Testis (tissue), 3 donors: ENCODE measurements around the gene ZNF575. TPM values are rescaled to one million over a fixed set of nuclear protein-coding genes. Genes with fewer than 3 reads are reported as not detected.

ENCODE experiments used
- DNase-seq: peaks from one replicate; pipeline ENCODE4 v3.0.0-alpha.2; 2019
- H3K27ac ChIP-seq, 2 donors: fragments of 200-600 bp; sonication (generic); one replicate each; pipeline ENCODE4 v1.5.1; 2019
- H3K27me3 ChIP-seq: fragments of 200-600 bp; sonication (generic); one replicate; pipeline ENCODE4 v1.5.1; 2019
- H3K36me3 ChIP-seq: fragments of 200-600 bp; sonication (generic); one replicate; pipeline ENCODE4 v1.5.1; 2017; ENCODE audit warnings: low read depth; ENCODE audit errors: missing control alignments
- H3K4me1 ChIP-seq: fragments of 200-600 bp; sonication (generic); one replicate; pipeline ENCODE4 v1.5.1; 2019
- H3K4me3 ChIP-seq, 2 donors: fragments of 200-600 bp; sonication (generic); one replicate each; pipeline ENCODE4 v1.5.1; 2017 to 2019
- H3K9me3 ChIP-seq: fragments of 200-600 bp; sonication (generic); one replicate; pipeline ENCODE4 v1.5.1; 2017
- POLR2A ChIP-seq: fragments of 450-650 bp; IDR thresholded peaks from one replicate; pipeline ENCODE4 v1.6.1; 2017; ENCODE audit warnings: antibody characterized with exemption, mild to moderate bottlenecking, moderate library complexity
- WGBS, 2 donors: methylation state at CpG; one replicate each; pipeline ENCODE4 v1.1.5; 2018; 5-methylcytosine and 5-hydroxymethylcytosine counted together
- intact Hi-C: fragments of 100-400 bp; cut with DNase I; formaldehyde crosslinking; loops from one replicate; pipeline ENCODE4 v1.15.1; 2023; ENCODE audit warnings: low total_unique reads
- polyA plus RNA-seq: library from polyadenylated mRNA; stranded (reverse); fragments of 350-450 nt; fragmentation: Illumina TruSeq; extraction: RNeasy Lipid Tissue Mini Kit (QIAGEN cat#74804); gene quantifications from one replicate; pipeline ENCODE4 v1.2.3, GENCODE V29; 2014; ENCODE audit warnings: low read depth, low replicate concordance; ENCODE audit not compliant: insufficient read depth
- total RNA-seq, 2 donors: library from RNA; depleted of rRNA; stranded (reverse); fragments of >200 nt; gene quantifications; one replicate each; pipeline ENCODE4 v1.2.3, GENCODE V29; 2016
- TF ChIP-seq, protein P1 (sequence below), 3 experiments: fragments of 450-650 bp in 2 of 3; fragments of 200-600 bp in 1 of 3; sonication (generic) in 1 of 3; IDR thresholded peaks; one replicate each; pipeline ENCODE4 v1.5.1; 2016 to 2019; ENCODE audit warnings: antibody characterized with exemption in 3 of 3, mild to moderate bottlenecking in 2 of 3, moderate library complexity in 1 of 3

ZNF575 gene
- total and polyA plus RNA-seq, 3 donors from 2014 or later = 1.1 to 2.4 (median 1.7) TPM

DNA sequence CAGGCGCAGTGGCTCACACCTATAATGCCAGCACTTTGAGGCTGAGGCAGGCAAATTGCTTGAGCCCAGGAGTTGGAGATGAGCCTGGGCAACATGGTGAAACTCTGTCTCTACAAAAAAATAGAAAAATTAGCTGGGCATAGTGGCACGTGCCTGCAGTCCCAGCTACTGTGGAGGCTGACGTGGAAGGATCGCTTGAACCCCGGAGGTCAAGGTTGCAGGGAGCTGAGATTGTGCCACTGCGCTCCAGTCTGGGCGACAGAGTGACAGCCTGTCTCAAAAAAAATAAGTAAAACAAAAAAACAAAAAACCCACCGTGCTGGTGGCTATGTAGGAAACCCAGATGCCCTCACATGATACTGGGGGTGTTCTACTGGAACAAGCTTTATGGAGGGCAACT lies 44.8 kb upstream of the ZNF575 start:
- Histone ChIP-seq H3K9me3 (no peaks in the 10 kb centered on the region), H3K27me3 (no peaks in the 10 kb centered on the region), H3K36me3 (no peaks in the 10 kb centered on the region), H3K4me3 (no peak overlapping the region), H3K27ac (no peak overlapping the region), H3K4me1 (no peaks in the 10 kb centered on the region)
- no peak for DNase-seq
- intact Hi-C loops = no loop called here
- TF ChIP-seq, protein P1, sequence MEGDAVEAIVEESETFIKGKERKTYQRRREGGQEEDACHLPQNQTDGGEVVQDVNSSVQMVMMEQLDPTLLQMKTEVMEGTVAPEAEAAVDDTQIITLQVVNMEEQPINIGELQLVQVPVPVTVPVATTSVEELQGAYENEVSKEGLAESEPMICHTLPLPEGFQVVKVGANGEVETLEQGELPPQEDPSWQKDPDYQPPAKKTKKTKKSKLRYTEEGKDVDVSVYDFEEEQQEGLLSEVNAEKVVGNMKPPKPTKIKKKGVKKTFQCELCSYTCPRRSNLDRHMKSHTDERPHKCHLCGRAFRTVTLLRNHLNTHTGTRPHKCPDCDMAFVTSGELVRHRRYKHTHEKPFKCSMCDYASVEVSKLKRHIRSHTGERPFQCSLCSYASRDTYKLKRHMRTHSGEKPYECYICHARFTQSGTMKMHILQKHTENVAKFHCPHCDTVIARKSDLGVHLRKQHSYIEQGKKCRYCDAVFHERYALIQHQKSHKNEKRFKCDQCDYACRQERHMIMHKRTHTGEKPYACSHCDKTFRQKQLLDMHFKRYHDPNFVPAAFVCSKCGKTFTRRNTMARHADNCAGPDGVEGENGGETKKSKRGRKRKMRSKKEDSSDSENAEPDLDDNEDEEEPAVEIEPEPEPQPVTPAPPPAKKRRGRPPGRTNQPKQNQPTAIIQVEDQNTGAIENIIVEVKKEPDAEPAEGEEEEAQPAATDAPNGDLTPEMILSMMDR (IDR thresholded peaks at IDR 0.05) = no peak
- no peak for TF ChIP-seq POLR2A
- 89 to 91% methylated on average over 8 of the region's 8 CpGs for WGBS, 2 donors

DNA sequence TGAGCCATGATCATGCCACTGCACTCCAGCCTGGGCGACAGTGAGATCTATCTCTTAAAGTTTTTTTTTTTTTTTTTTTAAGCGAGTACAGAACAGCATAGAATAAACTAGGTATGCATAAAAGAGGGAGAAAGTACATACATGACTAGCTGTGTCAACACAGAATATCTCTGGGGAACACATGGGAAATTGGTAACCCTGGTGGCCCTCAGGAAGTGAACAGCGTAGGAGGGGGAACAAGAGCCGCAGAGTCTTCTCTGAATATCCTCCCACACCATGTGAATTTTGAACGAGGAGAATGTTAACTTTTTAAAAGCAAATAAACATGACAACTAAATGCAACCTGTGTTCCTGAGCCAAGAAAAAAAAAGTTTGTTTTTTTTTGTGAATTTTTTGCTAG lies 43.7 kb upstream of the ZNF575 start:
- Histone ChIP-seq H3K4me1 (no peaks in the 10 kb centered on the region), H3K9me3 (no peaks in the 10 kb centered on the region), H3K4me3 (no peak overlapping the region), H3K27me3 (no peaks in the 10 kb centered on the region), H3K27ac (no peak overlapping the region), H3K36me3 (no peaks in the 10 kb centered on the region)
- DNase-seq = no peak
- 40 to 57% methylated on average over 5 of the region's 5 CpGs for WGBS, 2 donors
- intact Hi-C loops = no loop called here
- no peak for TF ChIP-seq POLR2A
- TF ChIP-seq, protein P1 (IDR thresholded peaks at IDR 0.05) = no peak

DNA sequence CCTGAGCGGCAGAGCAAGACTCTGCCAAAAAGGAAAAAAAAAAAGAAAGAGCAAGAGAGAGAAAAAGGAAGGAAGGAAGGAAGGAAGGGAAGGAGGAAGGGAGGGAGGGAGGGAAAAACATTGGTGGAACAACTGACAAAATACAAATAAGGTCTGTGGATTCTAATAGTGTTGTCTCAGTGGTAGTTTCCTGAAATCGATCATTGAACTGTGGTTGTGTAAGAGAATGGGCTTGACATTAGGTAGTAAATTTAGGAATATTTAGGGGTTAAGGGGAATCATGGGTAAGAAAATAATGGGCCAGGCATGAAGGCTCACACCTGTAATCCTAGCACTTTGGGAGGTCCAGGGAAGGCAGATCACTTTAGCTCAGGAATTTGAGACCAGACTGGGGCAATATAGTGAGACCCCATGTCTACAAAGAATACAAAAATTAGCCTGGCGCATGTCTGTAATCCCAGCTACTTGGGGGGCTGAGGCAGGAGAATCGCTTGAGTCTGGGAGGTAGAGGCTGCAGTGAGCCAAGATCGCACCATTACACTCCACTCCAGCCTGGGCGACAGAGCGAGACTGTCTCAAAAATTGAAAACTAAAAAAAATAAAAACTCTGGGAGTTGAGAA lies 42.9 kb upstream of the ZNF575 start:
- no peak for DNase-seq
- Histone ChIP-seq H3K36me3 (no peaks in the 10 kb centered on the region), H3K27ac (no peak overlapping the region), H3K4me3 (no peak overlapping the region), H3K4me1 (no peaks in the 10 kb centered on the region), H3K27me3 (no peaks in the 10 kb centered on the region), H3K9me3 (no peaks in the 10 kb centered on the region)
- WGBS, 2 donors = 94% methylated on average over 7 of the region's 7 CpGs
- TF ChIP-seq, protein P1 (IDR thresholded peaks at IDR 0.05) = no peak
- TF ChIP-seq POLR2A = no peak
- intact Hi-C loops = no loop called here

DNA sequence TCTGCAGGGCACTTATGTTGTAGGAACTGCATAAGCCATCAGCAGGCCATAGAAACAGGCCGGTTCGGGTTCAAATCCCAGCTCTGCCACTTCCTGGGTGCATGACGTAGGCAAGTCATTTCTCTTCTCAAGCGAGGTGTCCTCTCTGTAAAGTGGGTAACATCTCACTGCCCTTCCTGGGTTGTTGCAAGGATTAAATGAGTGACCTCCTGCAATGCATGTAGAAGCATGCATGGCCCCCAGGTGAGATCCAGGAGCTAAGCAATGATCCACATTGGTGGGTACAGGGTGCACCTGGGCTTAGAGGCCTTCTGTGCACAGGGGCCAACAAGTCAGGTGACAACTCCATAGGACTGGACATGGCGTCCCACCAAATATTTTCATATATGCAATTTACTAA lies 42.2 kb upstream of the ZNF575 start:
- WGBS, 2 donors = 90 to 95% methylated on average over 5 of the region's 5 CpGs
- H3K27me3 ChIP-seq = no peaks in the 10 kb centered on the region

More for the DNA sequence above, 42.2 kb upstream of the ZNF575 start:
- intact Hi-C loops = no loop called here
- H3K27ac ChIP-seq = no peak overlapping the region
- DNase-seq = no peak
- no peak for TF ChIP-seq POLR2A
- TF ChIP-seq, protein P1 (IDR thresholded peaks at IDR 0.05) = no peak
- H3K9me3 ChIP-seq = no peaks in the 10 kb centered on the region
- no peaks in the 10 kb centered on the region for H3K36me3 ChIP-seq
- no peaks in the 10 kb centered on the region for H3K4me1 ChIP-seq
- no peak overlapping the region for H3K4me3 ChIP-seq
